MM.1S (cell line): ENCODE measurements around the gene TMCC1.

Experiments
- EZH2phosphoT487 ChIP-seq: fragments of 300-600 bp; sonication (generic); IDR thresholded peaks from 2 replicates; pipeline ENCODE4 v1.6.1; 2018; ENCODE audit warnings: antibody characterized with exemption, low read length
- TF ChIP-seq, protein P1 (sequence below): fragments of 300-600 bp; sonication (generic); IDR thresholded peaks from 2 replicates; pipeline ENCODE4 v1.5.1; 2016; ENCODE audit warnings: antibody characterized with exemption, low read length, mixed read lengths

DNA sequence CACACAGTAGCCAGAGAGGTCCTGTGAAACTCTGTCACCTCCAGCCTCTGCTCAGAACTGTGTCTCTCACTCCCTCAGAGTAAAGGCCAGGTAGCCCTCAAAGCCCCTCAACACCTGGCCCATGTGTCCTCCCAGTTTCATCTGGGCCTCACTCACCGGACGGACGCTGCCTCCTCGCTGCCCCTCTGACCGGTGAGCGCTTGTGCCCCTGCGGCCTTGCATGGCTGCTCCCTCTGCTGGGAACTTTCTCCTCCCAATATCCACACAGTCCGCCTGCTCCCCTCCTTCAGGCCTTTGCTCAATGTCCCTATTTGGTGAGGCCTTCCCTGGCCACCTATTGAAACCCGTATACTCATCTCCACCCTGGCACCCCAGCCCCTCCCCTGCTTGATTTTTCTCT lies 44.2 kb upstream of the TMCC1 start:
- TF ChIP-seq, protein P1, sequence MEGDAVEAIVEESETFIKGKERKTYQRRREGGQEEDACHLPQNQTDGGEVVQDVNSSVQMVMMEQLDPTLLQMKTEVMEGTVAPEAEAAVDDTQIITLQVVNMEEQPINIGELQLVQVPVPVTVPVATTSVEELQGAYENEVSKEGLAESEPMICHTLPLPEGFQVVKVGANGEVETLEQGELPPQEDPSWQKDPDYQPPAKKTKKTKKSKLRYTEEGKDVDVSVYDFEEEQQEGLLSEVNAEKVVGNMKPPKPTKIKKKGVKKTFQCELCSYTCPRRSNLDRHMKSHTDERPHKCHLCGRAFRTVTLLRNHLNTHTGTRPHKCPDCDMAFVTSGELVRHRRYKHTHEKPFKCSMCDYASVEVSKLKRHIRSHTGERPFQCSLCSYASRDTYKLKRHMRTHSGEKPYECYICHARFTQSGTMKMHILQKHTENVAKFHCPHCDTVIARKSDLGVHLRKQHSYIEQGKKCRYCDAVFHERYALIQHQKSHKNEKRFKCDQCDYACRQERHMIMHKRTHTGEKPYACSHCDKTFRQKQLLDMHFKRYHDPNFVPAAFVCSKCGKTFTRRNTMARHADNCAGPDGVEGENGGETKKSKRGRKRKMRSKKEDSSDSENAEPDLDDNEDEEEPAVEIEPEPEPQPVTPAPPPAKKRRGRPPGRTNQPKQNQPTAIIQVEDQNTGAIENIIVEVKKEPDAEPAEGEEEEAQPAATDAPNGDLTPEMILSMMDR: no peak
- TF ChIP-seq EZH2phosphoT487: no peak
